Measurements from ENCODE around the gene TPRG1. TPM values are rescaled to one million over a fixed set of nuclear protein-coding genes. Genes with fewer than 3 reads are reported as not detected.

TPRG1 gene
- total RNA-seq, 1 donor from 2014 or later = 0.71 TPM

GRCh38 chr3:189344996-189345395 is 173.2 kb downstream of the TPRG1 start:
- TF ChIP-seq EZH2phosphoT487 (IDR thresholded peaks at IDR 0.05) (no peak), CTCF (IDR thresholded peaks at IDR 0.05) (no peak), EZH2 (IDR thresholded peaks at IDR 0.05) (no peak)
- no peak overlapping the region for H3K27ac Mint-ChIP-seq

GRCh38 chr3:189349772-189350171 is 178.0 kb downstream of the TPRG1 start:
- H3K79me2 ChIP-seq (ENCODE audit: low read depth) = no peaks in the 10 kb centered on the region
- H3K27ac ChIP-seq = no peak overlapping the region
- H2AFZ ChIP-seq (replicated peaks) = no peak overlapping the region
- H3K36me3 ChIP-seq = no peaks in the 10 kb centered on the region
- H3K9ac ChIP-seq = no peak overlapping the region
- H3K27me3 Mint-ChIP-seq (ENCODE audit: insufficient read depth, low read depth) = no peaks in the 10 kb centered on the region
- no peak for DNase-seq (ENCODE audit: low spot score)
- no peak overlapping the region for H3K27ac Mint-ChIP-seq
- H3K9me3 Mint-ChIP-seq = no peaks in the 10 kb centered on the region
- H3K4me2 ChIP-seq = no peak overlapping the region
- no peaks in the 10 kb centered on the region for H3F3A ChIP-seq (ENCODE audit: low read depth)
- no peaks in the 10 kb centered on the region for H3K36me3 Mint-ChIP-seq
- H3K4me1 Mint-ChIP-seq = no peaks in the 10 kb centered on the region
- H3K9me3 ChIP-seq (ENCODE audit: low read depth) = no peaks in the 10 kb centered on the region
- TF ChIP-seq EZH2phosphoT487 (IDR thresholded peaks at IDR 0.05) (no peak), CTCF (IDR thresholded peaks at IDR 0.05) (no peak), EZH2 (IDR thresholded peaks at IDR 0.05) (no peak)
- H3K4me1 ChIP-seq = peaks cover 7% of the 10 kb centered on the region
- no peaks in the 10 kb centered on the region for H4K20me1 ChIP-seq (ENCODE audit: low read depth)
- no peak overlapping the region for H3K4me3 ChIP-seq
- no peak overlapping the region for H3K4me3 Mint-ChIP-seq
- no peaks in the 10 kb centered on the region for H3K27me3 ChIP-seq

More at GRCh38 chr3:189344996-189345395, 173.2 kb downstream of the TPRG1 start:
- Mint-ChIP-seq H3K9me3 (no peaks in the 10 kb centered on the region), H3K27me3 (ENCODE audit: insufficient read depth, low read depth) (no peaks in the 10 kb centered on the region), H3K4me1 (no peaks in the 10 kb centered on the region), H3K4me3 (no peak overlapping the region), H3K36me3 (no peaks in the 10 kb centered on the region)
- no peaks in the 10 kb centered on the region for H3F3A ChIP-seq (ENCODE audit: low read depth)
- peaks cover 12% of the 10 kb centered on the region for H3K4me1 ChIP-seq
- no peak overlapping the region for H2AFZ ChIP-seq (replicated peaks)
- peak overlapping the region; percentile 28 for H3K4me2 ChIP-seq
- DNase-seq (ENCODE audit: low spot score) = peak; percentile 35
- H3K4me3 ChIP-seq = no peak overlapping the region
- no peak overlapping the region for H3K9ac ChIP-seq
- H4K20me1 ChIP-seq (ENCODE audit: low read depth) = no peaks in the 10 kb centered on the region
- no peaks in the 10 kb centered on the region for H3K27me3 ChIP-seq
- no peaks in the 10 kb centered on the region for H3K36me3 ChIP-seq
- H3K79me2 ChIP-seq (ENCODE audit: low read depth) = no peaks in the 10 kb centered on the region
- H3K9me3 ChIP-seq (ENCODE audit: low read depth) = no peaks in the 10 kb centered on the region
- H3K27ac ChIP-seq = no peak overlapping the region

GRCh38 chr3:189353318-189353965 is 181.7 kb downstream of the TPRG1 start:
- peaks cover 3% of the 10 kb centered on the region for H3K27me3 Mint-ChIP-seq (ENCODE audit: insufficient read depth, low read depth)
- Histone ChIP-seq H3K27me3 (no peaks in the 10 kb centered on the region), H3K4me3 (no peak overlapping the region), H3K9ac (no peak overlapping the region), H3K9me3 (ENCODE audit: low read depth) (no peaks in the 10 kb centered on the region), H4K20me1 (ENCODE audit: low read depth) (no peaks in the 10 kb centered on the region), H2AFZ (replicated peaks) (no peak overlapping the region), H3K4me2 (no peak overlapping the region), H3K36me3 (no peaks in the 10 kb centered on the region), H3K27ac (no peak overlapping the region), H3K79me2 (ENCODE audit: low read depth) (no peaks in the 10 kb centered on the region), H3K4me1 (peaks cover 10% of the 10 kb centered on the region), H3F3A (ENCODE audit: low read depth) (no peaks in the 10 kb centered on the region)
- H3K27ac Mint-ChIP-seq = no peak overlapping the region
- no peaks in the 10 kb centered on the region for H3K9me3 Mint-ChIP-seq
- DNase-seq (ENCODE audit: low spot score) = no peak
- TF ChIP-seq EZH2 (IDR thresholded peaks at IDR 0.05) (no peak), EZH2phosphoT487 (IDR thresholded peaks at IDR 0.05) (no peak), CTCF (IDR thresholded peaks at IDR 0.05) (no peak)
- H3K4me3 Mint-ChIP-seq = no peak overlapping the region
- no peaks in the 10 kb centered on the region for H3K36me3 Mint-ChIP-seq
- no peaks in the 10 kb centered on the region for H3K4me1 Mint-ChIP-seq

Data from neural progenitor cell (in vitro differentiated cells).